RPMI7951 (cell line): ENCODE measurements around the gene GPC3. TPM values are rescaled to one million over a fixed set of nuclear protein-coding genes. Genes with fewer than 3 reads are reported as not detected.
A peak's percentile ranks its signal among the peaks of the same experiment; 100 is the strongest.
"Not testable (repeated sequence)": the region's sequence is repeated elsewhere in the genome, so short reads cannot be mapped to it uniquely, and the experiment has no call there.

Experiments used
- DNase-seq: peaks from one replicate; pipeline ENCODE4 v3.0.0-alpha.2; 2012; ENCODE audit warnings: low read depth
- total RNA-seq: library from RNA; depleted of rRNA; stranded (reverse); fragments of >200 nt; shearing (Covaris generic); gene quantifications from 2 replicates; pipeline ENCODE4 v1.2.3, GENCODE V29; 2014

Gene GPC3
- total RNA-seq, 1 experiment from 2014 or later: 0.84 TPM

DNA sequence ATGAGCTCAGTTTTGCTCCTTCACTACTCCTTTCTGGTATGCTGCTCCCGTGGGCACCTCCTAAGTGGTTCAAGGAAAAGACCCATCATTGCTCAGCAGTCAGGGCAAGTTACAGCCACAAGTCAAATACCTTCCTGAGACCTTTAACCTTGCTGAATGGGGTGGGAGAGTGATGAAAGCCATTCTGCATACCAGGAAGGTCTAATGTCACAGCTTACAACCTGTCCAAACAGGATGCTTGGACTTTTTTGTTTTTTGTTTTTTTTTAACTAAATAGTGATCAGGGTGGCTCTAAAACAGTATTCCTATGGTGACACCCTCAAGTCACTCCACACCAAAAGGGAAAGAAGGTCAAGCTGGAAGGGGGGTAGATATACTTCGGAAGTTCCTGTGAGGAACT is 93.1 kb downstream of the GPC3 start:
- no peak for DNase-seq

DNA sequence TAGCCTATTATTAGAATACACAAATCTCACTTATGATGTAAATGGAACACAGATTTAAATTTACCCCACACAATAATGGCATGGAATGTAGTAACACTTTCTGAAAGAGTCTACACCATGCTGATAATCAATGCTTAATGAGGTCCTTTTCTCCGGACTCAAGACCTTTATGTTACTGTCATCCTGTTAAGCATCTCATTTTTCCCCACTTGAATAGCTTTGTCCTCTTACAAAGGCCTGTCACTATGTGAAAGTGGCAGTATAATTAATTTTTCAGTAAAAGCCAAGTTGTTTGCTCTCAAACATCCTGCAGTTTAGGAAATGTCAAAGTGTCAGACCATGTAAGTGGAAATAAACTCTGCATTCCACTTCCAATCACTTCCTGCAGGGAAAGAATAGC is 96.4 kb downstream of the GPC3 start:
- no peak for DNase-seq

DNA sequence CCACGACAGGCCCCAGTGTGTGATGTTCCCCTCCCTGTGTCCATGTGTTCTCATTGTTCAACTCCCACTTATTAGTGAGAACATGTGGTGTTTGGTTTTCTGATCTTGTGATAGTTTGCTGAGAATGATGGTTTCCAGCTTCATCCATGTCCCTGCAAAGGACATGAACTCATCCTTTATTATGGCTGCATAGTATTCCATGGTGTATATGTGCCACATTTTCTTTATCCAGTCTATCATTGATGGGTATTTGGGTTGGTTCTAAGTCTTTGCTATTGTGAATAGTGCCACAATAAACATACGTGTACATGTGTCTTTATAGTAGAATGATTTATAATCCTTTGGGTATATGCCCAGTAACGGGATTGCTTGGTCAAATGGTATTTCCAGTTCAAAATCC is 97.3 kb downstream of the GPC3 start:
- DNase-seq: not testable (repeated sequence)

DNA sequence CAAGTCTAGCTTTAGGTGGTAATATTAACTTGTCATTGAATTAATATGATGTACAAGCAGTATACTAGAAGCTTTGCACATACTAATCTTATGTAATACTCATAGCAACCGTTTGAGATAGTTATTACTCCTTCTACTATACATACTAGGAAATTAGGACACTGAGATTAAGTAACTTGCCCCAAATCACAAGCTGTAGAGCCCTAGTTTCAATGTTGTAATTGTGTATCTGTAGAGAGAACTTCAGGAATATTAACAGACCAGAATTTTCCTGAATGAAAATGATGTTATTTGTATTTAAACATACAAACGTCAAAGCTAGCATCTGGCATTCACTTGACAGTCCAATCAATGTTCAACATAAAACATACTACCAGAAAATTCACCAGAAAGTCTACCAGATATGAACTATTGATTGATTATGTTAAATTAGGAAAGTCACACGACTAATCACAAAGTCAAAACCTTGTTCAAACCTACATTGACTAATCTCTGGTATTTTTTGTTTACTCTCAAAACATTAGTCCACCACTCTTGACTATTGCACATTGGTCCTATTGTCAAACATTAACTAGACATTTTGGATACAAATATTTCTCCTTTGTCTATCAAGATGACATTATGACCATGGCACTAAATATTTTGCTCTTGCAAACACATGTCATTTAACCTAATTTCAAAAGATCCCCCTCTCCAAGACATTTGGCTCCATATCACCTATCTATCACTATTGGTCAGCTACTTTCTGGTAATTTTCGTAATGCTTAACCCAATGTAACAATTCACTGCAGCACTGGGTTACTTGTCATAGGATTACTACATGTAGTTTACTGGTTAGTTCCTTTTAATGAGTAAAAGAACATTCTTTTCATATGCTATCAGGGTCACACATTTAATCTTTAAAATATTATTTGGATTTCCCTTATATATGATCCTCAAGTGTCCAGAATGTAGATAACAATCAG is 100.7 kb downstream of the GPC3 start:
- DNase-seq: no peak

DNA sequence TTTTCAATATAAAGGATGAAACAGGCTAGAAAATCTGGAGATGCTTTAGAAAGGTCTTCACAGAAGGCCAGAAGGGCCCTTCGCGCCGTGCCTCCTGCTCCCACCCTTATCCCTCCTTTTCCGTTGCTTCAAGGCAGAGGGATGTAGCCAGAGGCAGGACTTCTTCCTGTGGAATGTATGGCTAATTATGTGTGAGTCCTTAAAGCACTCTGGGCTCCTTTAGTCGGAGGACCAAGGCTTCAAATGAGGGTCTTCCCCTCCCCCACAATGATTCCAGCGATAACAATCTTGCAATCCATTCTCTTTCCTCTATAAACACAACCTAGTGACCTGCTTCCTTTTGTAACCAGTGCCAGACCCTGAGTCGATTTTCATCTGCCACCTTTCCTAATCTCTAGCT is 103.5 kb downstream of the GPC3 start:
- no peak for DNase-seq

DNA sequence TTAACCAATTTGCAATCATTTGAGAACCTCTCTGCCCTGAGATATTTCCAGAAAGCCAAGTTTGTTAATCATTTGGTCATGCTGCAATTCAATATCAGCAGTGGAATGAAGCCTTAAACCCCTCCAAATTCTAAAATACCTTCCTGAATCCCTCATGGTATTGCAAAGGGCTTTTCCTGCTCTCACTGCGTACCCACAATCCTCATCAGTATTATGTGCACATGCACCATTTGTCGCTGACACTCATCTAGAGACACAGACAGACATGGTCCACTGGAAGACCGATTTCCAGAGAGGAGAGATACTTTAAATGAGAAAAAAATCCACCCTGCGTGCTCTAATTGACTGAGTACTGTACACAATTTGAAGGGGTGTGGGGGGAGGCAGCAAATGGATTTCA is 104.4 kb downstream of the GPC3 start:
- DNase-seq: no peak

DNA sequence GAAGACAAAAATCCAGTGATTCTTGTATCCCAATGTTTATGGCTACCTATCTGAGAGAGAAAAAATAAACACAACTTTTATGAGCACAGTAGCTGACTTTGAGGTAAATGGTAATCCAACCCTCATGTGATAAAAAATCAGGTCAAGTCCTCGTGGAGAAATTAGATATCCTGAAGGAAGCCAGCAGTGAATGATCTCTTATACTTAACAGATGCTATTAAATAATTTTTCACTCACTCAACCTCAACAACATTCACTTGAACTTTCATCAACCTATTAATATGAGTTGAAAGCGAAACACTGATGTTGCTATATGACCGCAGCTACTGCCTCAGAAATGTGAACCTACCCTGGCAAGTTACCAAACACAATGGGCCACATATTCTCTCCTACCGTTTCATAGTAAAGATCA is 105.4 kb downstream of the GPC3 start:
- DNase-seq: no peak

DNA sequence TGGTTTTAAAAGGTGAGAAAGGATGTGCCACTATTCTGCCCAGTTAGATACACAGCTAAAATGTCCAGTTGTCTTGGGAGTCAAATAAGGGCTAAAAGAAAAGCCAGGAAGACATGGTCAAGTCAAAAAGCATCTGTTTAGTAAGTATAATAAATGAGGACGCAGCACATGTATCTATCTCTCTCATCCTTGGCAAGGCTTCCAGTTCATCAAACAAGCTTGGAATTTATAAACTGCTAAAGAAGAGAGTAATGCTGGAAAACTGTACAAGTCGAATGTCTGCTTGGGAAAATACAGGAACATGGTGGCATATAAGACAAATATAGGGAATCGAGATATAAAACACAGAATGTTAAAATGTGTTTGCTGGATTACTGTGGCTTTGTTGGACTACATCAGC is 106.7 kb downstream of the GPC3 start:
- no peak for DNase-seq

DNA sequence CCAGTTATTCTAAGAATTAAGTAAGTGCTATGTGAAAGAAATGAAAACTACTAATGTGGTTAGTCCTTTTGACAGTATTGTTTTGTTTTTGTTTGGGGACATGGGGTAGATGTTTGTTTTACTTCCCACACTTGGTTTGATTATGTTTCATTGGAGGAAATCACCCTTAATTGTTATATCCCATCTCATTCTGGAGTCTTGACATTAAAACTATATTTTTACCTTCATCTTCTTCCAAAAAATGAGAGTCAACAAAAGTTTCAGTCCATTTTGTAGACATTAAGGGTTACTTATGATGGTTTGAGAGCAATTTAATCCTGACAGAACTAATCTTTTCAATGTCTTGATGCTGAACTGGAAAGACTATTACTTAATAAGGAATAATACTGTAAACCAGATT is 108.7 kb downstream of the GPC3 start:
- no peak for DNase-seq

DNA sequence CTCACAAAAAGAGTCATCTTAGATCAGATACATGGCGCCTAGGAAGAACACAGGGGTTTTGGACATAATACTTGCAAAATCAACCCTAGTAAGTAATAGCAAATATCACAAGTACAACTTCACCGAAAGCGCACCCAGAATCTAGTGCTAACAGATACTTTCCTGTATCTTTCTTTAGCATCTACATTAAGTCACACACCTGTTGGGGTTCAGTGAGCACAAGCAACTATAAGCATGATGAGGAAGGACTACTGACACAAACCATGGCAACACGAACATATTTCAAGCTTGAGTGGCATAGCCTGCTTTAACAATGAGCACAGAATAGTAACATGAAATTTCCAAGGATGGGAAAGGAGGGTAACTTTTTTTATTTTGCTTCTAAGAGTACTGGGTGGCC is 116.1 kb downstream of the GPC3 start:
- no peak for DNase-seq

DNA sequence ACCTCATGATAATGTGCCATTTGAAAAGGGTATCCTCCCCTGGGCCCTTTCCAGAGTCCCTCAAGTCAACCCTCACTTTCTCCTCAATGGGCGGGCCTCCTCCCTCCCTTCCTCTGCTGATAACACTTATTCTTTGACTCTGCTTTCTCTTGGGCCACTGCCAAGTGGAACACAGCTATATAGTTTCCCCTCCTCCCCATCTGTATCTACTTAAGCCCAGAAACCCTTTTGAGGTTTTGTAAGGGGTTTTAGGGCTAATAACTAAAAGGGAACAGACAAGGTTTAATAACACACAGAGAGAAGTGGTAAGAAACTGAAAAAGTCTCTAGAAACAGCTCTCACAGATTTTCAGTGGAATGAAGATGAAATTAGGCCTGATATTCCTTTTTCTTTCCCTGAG is 116.7 kb downstream of the GPC3 start:
- DNase-seq: no peak

DNA sequence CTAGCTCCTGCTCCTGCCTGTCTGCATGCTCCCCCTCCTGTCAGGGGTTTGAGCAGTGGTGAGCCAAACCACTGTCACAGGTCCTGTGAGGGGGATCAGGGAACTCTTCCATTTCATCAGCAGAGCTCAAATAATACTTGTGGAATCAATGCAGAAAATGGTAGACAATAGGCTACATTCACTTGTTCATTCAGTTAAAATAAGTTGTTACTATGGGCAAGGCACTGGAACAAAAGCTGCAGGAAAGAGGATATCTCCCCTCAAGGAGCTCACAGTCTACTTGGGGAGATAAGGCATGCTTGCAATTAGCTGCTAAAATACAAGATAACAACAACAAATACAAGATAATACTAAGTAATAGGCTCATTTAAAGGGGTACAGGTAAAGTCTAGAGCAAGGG is 117.1 kb downstream of the GPC3 start:
- no peak for DNase-seq

DNA sequence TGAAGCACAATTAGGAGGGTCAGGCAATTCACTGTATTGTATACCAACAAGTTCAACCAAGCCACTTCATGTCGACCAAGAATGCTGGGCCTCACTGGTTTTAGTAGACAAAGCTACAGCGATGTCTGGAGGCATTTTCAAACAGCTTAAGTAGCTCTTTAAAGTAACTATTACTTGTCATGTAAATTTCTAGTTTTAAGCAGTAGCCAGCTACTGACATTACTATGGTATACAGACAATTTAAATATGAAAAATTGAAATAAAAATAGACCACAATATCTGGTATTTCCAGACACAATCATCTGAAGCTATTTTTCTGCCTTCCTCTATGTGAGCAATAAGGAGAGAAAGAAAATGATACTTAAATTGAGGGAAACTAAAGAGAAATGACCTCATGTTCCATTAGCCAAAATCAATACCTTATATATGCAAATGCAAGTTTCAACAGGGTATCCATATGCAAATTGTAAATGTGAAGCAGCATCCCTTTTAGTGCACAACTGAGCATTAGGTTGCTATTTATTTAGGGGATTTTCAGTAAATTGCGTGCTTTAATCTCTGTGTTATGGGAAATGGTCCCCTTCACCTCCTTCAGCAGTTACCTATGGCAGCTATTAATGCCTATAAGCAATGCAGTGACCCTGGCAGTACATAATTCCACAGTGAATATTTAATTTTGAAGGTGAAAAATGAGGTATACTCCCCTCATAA is 119.5 kb downstream of the GPC3 start:
- no peak for DNase-seq

DNA sequence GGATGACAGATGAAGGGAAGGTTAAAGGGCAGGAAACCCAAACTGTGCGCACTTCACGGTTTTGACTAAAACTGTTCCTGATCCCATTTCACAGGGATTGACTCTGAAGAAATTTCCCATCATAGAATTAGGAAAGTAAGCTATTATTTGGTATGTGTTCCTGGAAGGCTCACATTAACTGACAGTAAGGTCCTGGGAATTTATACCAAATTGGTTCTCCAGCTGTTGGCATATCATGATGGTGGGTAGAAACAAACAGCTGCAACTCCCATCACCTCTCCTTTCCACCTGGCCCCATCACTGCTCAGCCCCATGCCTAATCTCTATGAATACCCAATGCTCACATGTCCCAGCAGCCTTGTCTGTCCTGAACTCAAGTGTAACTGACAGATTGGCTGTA is 121.2 kb downstream of the GPC3 start:
- DNase-seq: no peak

DNA sequence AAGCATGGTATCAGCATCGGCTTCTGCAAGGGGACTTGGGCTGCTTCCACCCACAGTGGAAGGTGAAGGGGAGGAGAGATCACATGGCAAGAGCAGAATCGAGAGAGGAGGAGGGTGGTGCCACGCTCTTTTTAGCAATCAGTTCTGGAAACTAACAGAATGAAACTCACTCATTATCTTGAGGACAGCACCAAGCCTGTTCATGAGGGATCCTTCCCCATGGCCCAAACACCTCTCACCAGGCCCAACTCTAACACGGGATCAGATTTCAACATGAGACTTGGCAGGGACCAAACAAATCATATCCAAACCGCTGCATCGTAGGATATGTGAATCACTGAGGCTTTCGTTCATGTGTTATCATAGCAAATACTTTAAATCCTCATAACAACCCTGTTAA is 125.5 kb downstream of the GPC3 start:
- no peak for DNase-seq

DNA sequence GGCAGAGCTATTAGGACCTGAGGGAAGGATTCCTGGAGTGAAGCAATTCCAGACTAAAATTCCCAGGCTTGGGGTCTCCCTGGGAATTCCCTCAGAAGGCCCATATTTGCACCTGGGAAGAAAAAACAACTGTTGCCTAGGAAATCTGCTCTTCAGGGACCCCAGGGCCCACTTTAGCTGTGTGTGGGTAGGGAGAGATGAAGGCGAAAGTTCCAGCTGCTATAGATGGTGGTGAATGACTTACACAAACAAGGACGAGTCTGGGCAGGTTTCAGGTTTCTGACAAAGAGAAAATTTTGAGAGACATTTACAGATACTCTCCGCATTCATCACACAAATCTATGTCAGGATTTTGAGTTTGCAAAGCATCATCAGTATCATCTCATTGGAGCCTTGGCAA is 126.1 kb downstream of the GPC3 start:
- DNase-seq: no peak

DNA sequence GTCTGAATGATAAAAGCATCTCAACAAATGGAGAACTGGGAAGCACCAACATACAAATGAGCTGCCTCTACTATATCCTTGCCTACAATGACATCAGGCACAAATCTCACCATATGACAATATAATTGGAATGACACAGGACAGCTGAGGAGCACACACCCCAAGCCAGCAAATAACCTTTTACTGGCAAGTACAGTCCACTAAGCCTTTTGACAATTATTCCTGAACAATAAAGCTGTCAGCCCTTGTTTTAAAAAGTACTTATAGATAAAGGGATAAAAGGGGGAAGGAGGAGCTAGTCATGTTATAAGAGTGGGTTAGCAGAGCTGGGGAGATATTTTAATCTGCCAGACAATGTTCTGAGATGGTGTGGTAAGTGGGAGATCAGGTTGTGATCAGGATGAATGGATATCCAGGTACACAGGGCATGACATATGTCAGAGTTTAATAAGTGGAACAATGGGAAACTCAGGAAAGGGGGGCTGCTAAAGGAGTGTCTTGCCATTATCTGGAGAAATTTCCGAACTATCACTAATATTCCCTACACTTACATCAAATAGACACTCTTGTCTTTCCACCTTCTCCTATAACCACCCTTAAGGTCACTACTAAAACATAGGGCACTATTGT is 127.6 kb downstream of the GPC3 start:
- DNase-seq: no peak

DNA sequence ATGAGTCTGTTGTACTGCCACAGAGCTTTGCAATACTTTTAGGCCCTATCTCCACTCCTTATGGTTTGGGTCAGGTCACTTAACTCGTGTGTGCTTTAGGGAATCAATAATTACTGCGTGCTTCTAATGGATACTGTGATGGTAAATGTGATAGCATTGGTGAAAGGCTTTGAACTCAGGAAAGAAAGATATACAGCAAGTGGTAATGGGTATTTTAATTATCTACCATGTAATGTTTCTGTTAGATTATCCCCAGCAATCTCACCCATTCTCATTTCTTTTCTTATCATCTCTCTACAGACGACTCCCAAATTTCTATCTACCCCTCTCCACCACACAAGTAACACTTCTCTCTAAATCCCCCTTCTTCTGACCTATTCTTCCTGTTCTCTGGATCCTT is 128.6 kb downstream of the GPC3 start:
- DNase-seq: no peak

DNA sequence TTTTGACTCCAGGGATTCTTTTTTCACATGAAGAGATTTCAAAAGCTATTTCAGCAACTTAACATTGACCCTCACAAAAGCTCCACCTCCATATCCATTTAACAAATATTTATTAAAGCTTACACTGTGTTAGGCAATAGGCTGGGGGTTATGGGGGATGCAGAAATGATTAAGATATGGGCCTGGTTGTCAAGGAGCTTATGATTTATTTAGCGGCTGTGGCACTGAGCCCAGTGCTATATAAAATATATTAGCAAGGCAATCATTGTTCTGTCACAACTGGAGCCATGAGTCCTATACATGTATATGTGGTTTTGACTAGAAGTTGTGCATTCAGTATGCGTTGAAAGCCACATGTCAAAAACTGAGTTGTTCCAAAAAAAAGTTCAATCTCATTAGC is 131.1 kb downstream of the GPC3 start:
- no peak for DNase-seq

DNA sequence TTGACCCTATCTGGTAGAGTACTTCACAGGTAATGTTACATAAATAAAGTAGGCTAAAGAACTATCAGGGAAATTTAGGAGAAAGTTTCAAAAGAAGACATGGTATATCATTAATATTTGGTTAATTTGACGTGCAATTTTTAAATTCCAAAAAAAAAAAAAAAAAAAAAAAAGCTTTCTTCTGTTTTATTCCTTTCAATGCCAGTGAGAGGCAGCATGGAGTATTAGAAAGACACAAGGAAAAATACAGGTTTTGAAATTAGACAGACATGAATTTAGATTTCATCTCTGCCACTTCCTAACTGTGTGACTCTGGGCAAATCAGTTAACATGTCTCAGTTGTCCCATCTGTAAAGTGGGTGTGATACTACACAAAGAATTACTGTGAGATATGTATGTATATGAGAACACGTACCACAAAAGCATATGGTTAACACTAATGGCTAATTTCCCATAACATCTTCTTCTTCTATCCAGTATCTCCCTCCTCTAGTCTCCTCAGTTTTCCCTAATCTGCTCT is 132.5 kb downstream of the GPC3 start:
- DNase-seq: no peak

DNA sequence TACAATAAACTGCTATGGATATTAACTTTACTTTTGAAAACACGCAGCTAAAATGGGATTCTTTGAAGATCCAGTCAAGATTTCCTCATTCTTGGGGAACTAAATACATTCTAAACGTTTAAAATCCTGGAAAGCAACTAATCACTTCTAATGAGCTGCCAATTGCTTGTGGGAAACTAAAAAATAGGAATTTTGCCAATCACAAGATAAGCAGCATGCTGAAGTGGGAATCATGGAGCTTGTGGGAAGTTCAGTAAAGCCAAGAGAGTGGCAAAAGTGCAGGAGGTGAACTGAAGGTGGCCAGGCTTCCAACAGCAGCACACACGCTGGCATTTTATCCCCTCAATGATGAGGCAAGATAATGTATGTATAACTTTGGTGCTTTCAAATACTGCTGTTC is 133.0 kb downstream of the GPC3 start:
- DNase-seq: no peak

DNA sequence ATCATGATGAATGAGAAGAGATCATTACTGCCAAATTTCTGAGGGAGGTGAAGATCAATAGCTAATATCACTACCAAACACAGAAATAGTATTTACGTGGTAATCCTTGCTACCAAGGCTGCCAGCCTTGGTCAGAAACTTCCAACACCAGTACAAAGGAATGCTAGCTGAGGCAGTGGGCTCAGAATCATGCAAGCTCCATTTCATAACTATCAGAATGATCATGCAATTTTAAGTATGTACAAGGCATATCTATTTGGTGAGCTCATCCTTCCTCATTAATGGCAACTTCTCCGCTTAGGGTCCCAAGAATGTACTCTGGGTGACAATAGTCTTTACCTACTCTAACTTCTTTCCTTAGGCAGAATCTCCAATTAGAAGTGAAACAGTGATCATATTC is 135.0 kb downstream of the GPC3 start:
- DNase-seq: no peak

DNA sequence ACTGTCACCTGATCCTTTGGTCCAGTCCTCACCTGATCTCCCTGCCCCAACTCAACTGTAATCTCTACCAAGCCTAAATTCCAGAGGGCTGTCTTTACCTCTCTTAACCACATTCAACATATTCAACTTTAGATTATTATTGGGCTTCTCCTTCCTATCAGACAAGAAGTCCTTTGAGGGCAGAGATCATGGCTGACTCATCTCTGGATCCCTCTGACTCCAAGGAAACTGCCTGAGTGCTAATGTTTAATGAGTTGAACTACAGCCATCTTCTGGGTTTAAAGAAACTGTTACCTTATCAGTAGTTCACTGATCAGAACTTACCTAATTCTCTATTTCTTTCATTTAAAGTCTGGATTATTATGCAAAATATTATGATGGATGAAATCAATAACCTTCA is 135.7 kb downstream of the GPC3 start:
- peak; percentile 22 for DNase-seq
